Kidney capillary endothelial cell (primary cell): ENCODE results near the gene EEIG1.

Source experiments
- DNase-seq: peaks from one replicate; pipeline ENCODE4 v3.0.0-alpha.2; 2018; ENCODE audit warnings: low spot score

EEIG1 gene

DNA sequence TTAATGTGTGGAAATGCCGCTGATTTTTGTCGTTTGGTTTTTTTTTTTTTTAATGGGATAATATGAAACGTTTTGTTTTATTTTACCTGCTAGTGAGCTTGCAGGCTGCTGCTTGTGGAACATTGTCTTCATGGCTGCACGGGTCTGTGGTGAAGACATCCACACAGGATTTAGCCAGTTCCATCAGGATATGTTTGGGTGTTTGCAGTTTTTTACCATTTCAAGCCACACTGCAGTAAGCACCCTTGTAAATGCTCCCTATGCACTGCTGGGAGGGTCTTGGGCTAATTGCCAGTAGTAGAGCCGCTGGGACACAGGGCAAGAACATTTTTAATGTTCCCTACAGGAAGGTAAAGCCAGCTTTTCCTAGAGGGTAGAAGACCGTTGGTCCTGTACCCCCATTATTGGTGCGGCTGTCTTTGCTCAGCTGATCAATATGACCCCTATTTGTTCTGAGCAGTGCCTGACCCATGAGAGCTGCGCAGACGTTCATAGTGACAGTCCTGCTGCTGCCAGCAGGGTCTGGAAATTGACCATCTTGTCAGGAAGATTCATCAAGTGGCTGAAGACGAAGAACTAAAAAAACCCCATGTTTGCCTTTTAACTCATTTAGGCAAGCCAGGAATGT is 20.5 kb upstream of the EEIG1 start:
- DNase-seq = no peak

DNA sequence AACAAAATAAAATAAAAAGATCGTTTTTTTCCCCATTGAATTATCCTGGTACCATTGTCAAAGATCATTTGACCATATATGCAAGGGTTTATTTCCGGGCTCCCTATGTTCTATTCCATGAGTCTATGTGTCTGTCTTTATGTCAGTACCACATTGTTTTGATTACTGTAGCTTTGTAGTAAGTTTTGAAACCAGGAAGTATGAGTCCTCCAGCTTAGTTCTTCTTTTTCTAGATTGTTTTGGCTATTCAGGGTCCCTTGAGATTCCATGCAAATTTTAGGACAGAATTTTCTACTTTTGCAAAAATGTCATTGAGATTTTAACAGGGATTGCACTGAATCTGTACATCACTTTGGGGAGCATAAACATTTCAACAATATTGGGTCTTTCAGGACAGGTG is 18.7 kb upstream of the EEIG1 start:
- no peak for DNase-seq

DNA sequence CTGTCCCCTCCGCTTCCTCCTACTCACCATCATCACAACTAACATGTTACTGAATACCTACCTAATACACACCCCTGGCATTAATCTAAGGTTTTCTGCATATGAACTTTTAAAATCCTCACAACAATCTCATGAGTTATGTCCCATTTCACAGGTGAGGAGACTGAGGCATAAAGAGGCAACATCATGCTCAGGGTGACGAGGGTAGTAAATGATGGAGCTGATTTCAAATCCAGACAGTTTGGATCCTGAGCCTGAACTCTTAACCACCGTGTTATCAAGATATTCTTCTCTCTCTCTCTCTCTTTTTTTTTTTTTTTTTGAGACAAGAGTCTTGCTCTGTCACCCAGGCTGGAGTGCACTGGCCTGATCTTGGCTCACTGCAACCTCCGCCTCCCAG is 12.9 kb upstream of the EEIG1 start:
- DNase-seq = no peak

DNA sequence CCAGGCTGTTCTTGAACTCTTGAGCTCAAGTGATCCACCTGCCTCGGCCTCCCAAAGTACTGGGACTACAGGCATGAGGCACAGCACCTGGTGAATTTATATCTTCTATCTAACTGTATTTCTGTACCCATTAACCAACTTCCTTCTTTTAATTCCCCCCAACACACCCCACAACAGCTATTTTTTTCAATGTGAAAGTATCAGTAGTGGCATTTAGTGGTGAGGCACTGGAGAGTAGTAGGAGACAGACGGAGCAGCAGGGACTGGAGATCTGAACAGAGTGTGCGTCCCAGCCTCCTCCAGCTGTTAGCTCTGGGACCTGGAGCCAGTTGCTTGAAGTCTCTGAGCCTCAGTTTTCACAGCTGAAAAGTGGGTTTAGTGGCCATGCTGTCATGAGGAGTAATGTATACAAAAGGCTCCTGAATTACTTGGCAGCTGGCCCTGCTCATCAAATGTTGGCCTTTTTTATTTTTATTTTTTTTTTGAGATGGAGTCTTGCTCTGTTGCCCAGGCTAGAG is 11.0 kb upstream of the EEIG1 start:
- DNase-seq = no peak

DNA sequence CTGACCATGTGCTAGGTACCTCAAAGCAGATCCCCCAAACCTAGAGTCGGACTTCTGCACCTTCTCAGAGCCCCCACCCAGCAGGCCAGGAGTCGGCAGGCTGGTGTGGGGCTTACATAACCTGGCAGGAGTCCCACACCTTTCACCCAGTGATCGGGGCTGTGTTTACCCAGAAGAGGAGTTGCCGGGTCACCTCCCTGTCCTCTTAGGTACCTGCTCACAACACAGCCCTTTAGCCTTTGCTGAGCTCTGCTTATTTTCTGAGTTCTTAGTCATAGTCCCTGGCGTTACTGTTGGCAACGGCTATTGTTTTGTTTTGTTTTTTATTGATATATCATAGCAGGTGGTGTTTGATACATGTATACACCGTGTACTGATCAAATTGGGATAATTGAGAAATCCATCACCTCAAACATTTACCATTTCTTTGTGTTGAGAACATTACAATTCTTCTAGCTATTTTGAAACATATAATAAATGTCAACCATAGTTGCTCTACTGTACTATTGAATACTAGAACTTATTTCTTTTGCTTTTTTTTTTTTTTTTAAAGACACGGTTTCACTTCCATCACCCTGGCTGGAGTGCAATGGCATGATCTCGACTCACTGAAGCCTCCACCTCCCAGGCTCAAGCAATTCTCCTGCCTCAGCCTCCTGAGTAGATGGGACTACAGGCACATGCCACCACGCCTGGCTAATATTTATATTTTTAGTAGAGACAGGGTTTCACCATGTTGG is 10.4 kb upstream of the EEIG1 start:
- DNase-seq = no peak

DNA sequence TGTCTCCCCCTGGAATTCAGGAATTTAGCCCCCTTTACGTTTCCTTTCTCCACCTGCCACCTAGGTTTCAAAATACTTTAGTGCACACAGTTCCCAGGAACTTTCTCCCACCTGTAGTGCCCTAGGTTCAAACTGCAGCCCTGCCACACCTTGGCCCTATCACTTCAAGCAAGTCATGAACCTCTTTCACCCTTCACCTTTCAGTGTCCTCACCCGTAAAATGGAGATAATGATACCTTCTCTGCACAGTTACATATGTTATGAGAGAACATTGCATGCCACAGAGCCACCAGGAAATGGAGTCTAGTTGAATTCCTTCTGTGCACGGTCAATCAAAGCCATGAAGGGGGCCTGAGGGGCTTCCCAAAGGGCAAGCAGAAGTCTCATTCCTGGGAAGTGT is 9.8 kb upstream of the EEIG1 start:
- no peak for DNase-seq

DNA sequence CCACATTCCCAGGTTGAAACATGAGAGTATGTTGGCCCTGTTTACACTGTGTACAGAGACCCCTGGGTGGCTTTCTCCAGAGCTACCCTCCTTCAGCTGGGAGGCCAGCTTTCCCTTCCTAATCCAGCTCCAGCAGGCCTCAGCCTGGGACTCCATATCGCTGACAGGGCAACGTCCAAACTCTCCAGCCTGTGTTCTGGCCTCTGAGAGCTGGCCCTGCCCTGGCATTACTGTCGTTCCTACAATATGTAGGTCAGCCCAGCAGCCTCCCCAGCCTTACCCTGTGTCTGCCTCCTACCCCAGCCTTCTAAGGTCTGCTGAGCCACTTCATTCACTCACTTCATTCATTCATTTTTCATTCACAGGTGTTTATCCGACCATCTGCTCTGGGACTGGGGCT is 8.3 kb upstream of the EEIG1 start:
- no peak for DNase-seq

DNA sequence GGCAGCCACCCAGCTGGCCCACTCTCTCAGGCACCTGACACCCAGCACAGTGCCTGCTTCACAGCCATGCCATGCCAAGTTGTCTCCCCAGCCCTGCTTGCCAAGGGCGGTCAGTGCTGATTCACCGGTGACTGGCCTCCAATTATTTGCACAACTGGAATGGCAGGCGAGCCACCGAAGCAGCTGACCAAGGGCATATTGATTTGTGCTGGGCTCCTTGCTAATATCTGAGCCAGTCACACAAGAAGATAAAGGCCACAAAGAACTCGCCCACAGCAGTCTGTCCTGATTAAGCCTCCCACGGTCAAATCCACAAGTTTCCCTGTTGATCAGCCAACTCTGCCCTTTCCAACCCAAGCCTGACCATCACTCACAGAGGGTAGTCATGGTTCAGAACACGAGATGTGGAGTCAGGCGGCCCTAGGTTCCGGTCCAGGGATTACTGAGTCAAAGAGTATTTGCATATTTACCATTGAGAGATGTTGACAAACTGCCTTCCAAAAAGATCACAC is 6.4 kb upstream of the EEIG1 start:
- DNase-seq = no peak

DNA sequence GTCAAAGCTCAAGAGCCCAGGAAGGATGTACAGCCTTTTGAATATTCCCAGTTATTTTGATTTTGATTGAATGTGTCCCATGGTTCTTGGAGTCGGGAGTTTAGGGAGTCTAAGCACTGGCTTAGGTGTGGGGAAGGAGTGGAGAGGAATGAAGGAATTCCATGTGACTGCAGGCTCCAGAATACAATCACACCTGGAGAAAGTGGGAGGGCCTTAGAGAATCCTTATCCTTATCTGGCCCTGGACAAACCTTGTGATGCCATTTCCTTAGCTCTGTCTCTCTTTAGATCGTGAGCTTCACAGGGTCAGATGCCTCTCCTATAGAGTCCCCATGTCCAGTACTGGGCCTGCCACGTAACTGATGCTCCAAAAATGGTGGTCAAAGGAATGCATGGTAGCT is 4.2 kb upstream of the EEIG1 start:
- no peak for DNase-seq

DNA sequence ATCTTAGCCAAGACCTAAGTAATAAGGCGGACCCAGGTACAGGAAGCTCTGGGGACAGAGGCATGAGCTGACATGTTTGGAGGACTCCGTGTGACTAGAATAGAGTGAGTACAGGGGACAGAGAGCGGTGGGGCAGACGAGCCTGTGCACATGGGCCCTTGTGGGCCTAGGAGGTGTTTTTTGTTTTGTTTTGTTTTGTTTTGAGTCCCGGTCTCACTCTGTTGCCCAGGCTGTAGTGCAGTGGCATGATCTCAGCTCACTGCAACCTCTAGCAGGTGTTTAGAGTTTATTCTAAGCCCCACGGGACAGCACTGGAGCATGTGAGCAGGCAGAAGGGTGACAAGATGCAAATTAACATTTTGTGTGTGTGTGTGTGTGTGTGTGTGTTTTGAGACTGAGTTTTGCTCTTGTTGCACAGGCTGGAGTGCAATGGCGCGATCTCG is 3.1 kb upstream of the EEIG1 start:
- DNase-seq = no peak

DNA sequence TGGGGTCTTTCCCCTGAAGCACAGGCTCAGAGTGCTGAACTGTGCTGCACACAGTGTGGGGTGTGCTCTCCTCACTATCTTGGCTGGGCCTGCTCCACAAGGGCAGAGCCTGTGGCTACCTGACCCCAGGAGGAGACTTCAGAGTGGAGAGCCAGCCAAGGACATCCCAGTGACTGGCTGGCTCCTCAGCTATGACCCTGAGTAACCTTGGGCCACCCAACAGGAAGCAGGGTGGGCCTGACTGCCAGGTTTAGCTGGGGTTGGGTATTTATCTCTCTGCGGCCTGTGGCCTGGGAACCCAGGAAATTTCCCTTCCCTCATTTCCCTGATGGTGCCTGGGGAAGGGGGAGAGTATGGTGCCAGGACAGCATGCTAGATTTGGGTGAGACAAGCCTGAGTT is 2.1 kb upstream of the EEIG1 start:
- no peak for DNase-seq

DNA sequence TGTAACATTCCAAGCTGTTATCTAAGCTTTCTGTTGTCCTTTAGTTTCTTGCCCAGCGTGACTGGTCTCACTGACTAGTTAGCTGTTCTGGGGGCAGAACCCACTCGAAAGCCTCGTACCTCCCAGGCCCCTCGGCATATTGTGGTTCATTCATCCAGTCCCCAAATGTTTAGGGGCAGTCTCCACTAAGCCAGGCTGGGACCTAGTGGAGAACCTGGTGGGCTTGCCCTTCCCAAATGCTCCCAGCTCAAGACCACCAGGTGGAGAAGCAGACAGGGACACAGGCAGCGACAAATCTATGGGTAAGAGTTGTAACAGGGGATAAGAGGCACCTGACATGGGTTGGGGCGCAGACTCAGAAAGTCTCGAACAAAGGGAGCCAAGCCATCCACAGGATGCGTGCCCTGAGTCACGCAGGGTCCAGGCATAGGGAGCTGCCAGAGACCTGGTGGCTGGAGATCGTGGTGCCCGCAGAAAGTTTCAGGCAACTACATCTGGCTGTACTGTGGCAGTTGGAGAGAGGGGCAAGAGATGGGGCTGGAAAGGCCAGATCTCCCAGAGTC is 851 bp upstream of the EEIG1 start:
- no peak for DNase-seq

DNA sequence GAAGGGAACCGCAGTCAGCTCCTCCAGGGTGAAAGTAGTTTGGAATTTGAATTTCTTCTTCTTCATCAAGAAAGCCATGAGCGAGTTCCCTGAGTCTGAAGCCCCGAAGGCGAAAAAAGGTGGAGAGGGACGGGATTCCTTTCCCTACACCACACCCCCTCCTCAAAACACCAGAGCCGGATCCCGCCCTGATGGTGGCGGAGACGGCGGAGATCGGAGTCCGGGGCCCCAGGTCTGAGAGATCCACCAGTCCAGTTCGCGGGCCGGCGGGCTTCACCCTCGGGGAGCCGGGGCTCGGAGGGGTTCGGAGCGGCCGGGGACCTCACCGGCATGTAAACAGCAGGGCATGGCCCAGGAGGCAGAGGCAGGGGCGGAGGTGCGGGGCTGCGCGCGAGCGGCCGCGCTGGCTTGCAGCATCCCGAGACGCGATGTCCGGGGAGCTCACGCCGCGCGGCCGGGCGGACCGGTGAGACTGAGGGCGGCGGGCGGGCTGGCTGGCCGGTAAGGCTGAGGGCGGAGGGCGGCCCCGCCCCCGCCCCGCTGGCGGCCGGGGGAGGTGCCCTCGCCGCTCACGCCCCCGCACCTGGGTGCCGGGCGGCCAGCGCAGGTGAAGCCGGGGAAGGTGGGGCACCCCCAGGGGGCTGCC is 606 bp downstream of the EEIG1 start:
- no peak for DNase-seq

DNA sequence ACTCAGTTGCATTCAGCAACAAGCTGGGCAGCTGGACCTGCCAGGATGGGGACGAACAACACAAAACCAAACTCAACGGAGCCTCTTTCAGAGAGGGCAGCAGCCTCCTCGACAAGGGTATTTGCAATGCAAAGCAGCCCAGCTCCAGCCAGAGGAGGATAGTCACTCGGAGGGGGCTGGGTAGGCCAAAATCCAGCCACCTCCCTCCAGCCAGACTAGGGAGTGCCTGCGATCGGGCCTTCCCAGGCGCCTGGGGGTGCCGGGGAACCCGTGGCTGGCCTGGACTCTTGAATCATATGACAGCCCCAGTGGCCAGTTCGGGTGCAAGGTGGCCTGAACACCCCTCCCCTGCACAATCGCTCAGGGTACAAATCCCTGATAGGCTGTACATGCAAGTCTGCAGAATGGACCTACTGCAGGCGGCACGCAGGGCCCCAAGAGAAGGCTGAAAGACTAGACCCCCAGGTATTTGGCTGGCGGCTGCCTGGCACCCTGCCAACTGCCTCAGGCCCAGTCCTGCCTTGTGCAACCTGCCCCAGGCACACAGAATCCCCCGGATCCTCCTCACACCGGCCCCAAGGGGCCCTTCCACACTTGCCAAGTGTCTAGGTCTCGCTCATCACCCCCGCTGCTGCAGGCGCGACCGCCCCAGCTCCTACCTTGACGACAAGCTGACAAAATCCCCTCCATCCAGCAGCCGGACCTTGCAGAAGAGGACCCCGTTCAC is 1.3 kb downstream of the EEIG1 start:
- no peak for DNase-seq

DNA sequence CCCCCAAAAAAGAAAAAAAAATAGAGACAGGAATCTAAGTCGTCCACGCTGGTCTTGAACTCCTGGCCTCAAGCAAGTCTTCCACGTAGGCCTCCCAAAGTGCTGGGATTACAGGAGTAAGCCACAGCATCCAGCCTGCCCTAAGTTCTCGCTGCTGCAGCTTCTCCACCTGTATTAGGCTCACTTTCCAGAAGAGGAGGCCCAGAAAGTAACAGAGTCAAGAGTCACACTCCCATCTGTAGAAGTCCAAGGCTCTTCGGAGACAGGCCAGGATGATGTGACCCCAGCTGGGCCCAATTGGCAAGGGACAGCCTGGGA is 1.8 kb downstream of the EEIG1 start:
- no peak for DNase-seq

DNA sequence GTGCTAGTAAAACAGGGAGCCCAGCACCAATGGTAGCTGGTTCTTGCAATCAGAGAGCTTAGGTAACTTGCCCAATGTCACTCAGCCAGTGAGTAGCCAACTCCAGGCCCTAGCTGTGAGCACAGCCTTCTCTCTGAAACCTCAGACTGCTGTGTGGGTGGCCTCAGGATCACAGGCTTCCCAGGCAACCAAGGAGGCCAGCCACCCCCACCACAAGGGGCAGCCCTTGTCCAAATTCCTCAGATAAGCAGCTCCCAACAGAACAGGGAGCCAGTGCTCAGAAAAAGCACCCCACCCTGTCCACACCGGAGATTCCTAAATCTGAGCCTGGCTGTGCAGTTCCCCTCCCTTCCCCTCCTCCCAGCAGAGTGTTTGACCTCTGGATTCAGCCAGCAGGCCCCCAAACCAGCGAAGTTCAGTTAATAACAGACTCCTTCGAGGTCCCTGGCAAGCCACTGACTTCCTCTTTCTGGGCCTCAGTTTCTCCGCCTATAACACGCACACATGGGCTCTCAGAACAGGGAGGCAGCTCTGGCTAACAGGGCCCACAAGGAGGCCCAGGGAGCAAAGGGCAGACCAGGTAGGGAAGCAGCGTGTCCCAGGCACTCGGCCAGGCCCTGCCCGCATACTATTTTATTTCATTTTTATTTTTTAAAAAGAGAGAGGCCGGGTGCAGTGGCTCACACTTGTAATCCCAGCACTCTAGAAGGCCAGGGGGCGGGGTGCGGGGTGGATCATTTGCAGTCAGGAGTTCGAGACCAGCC is 2.7 kb downstream of the EEIG1 start:
- no peak for DNase-seq

DNA sequence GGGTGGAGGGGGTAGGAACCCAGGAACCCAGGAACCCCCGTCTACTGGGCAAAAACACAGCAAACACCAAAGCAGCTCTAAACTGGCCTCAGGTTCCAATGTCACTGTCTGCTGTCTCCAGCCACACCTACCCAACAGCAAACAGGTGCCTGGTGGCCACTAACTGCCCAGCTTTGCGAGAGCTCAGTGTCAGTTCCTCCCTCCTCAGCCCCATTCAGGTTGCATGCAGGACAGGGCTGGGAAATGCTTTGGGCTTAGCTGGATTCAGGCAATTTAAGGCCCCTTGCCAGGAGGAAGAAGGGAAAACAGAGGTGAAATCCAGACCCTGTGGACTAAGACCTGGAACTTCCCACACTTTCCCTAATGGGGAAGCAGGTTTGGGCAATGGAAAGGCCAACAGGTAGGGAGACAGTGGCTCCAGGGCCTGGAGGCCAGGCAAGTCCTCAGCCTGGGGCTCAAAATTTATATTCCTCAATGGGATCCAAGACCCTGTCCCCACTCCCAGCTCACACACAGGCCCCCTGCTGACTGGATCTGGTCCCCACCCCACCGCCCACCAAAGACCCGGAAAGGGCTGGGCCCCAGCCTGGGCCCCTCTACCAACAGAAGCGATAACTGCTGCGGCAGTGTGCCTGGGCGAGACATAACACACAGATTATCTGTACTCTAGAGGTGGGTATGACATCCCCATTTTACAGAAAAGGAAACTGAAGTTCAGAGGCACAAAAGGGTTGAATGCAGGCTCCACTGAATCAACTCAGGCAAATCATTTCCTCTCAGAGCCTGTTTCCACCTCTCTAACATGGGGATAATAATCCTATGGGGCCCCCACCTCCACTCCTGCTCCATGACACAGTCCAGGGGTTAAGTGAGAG is 3.5 kb downstream of the EEIG1 start:
- no peak for DNase-seq

DNA sequence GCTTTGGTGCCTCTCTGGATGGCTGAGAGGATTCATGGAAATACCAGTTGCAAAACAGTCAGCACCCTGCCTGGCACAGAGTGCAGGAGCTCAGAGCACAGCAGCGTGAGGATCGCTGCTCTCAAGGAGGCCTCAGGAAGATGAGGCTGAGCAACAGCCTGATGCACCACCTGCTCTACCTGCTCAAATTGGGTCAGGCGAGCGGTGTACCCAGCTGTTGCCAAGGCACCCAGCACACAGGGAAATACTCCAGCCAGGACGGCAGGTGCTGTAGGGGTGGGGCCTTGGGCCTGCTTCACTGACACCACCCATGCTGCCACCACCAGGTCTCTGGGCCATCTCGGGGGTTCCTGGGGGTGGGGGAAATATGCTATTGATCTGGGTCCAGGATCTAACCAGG is 4.3 kb downstream of the EEIG1 start:
- no peak for DNase-seq

DNA sequence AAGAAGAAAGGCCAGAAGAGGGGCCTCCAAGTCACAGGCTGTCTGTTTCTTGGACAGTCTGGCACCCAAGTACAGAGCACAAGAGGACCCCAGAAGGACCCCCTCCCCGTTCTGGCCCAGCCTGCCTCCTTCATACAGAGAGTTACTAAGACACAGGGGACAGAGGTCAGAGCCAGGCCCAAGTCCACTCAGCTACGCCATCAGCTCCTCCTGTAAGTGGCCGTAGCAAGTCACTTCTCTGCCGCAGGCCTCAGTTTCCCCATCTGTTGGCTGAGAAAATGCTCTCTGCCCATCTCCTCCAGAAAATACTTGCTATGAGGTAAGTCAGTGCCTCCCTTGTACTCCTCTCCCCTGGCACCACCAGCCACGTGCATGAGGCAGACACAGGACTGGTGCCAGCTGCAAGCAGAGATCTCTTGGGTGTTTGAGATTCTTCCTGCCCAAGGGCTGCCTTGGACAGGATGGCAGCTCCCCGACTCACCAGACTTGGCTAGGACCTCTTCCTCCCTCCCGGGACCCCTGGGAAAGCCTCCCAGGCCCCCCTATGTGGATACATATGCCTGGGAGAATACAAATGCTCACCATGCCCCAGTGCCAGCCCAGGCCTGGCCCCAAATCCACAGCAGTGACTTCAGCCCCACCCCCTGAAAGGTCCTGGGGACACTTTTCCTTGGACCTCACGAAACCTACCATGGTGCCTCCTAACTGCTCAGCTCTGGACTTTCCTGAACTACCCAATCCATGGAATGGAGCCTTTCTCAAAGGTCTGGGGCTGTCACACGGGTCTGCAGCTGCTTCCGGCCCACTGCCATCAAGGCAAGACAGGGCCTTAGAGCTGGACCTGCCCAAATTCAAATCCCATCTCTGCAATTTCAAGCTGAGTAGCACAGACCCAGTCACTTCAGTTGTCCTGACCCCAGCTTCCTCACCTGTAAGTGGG is 5.1 kb downstream of the EEIG1 start:
- DNase-seq = no peak
